ENCODE results near the gene GNAS-AS1.
A peak's percentile ranks its signal among the peaks of the same experiment; 100 is the strongest.

The GNAS-AS1 gene

DNA sequence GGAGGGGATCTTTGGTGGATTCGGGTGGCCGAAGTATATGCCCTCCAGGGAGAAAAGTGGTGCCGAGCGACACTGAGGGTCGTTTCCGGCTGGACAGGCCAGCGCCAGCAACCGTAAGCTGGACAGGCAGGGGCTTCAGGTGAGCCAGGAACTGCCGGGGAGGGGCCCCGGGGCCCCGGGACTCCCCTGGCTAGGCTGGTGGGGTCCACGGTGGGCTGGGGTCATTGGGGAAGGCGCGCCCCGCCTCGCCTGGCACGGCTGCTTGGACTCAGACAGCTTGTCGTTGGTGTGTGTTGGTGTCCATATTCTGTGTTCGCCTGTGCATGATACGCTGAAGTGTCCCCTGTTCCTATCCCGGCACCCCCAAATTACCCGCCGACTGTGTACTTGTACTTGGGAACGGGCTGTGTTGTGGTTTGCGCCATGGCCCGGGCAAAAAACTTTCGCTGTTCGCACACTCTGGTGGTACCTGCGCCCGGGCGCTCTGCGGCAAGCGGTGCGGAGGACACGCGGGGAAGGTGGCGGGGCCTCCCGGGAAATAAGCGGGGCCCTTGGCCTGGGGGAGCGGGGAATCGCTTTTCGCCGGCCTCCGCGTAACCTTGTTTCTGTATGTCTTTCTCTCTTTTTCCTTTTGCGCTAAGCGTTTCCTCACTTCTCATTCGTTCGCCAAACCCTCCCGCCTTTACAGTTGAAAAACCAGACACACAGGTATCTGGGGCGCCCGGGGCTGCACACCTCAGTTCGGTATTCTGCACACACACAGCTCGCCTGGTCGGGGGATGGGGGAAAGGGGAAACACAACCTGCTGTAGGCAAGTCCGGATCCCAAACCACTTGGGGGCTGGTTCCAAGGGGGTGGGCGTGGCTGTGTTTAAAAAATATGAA, 5.0 kb upstream of the GNAS-AS1 start:
- DNase-seq (ENCODE audit: low read depth) = no peak

DNA sequence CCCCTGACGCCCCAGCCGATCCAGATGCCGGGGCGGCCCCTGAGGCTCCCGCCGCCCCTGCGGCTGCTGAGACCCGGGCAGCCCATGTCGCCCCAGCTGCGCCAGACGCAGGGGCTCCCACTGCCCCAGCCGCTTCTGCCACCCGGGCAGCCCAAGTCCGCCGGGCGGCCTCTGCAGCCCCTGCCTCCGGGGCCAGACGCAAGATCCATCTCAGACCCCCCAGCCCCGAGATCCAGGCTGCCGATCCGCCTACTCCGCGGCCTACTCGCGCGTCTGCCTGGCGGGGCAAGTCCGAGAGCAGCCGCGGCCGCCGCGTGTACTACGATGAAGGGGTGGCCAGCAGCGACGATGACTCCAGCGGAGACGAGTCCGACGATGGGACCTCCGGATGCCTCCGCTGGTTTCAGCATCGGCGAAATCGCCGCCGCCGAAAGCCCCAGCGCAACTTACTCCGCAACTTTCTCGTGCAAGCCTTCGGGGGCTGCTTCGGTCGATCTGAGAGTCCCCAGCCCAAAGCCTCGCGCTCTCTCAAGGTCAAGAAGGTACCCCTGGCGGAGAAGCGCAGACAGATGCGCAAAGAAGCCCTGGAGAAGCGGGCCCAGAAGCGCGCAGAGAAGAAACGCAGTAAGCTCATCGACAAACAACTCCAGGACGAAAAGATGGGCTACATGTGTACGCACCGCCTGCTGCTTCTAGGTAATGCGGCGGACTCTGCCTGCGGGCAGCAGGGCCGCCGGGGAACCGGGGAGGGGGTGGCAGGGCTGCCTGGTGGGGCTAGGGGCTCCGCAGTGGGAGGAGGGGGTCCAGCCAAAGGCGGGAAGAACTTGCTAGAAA, 4.2 kb upstream of the GNAS-AS1 start:
- no peak for DNase-seq (ENCODE audit: low read depth)

DNA sequence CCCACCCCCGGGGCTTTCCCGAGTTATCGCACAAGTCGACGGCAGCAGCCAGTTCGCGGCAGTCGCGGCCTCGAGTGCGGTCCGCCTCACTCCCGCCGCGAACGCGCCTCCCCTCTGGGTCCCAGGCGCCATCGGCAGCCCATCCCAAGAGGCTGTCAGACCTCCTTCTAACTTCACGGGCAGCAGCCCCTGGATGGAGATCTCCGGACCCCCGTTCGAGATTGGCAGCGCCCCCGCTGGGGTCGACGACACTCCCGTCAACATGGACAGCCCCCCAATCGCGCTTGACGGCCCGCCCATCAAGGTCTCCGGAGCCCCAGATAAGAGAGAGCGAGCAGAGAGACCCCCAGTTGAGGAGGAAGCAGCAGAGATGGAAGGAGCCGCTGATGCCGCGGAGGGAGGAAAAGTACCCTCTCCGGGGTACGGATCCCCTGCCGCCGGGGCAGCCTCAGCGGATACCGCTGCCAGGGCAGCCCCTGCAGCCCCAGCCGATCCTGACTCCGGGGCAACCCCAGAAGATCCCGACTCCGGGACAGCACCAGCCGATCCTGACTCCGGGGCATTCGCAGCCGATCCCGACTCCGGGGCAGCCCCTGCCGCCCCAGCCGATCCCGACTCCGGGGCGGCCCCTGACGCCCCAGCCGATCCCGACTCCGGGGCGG, 3.4 kb upstream of the GNAS-AS1 start:
- no peak for DNase-seq (ENCODE audit: low read depth)

DNA sequence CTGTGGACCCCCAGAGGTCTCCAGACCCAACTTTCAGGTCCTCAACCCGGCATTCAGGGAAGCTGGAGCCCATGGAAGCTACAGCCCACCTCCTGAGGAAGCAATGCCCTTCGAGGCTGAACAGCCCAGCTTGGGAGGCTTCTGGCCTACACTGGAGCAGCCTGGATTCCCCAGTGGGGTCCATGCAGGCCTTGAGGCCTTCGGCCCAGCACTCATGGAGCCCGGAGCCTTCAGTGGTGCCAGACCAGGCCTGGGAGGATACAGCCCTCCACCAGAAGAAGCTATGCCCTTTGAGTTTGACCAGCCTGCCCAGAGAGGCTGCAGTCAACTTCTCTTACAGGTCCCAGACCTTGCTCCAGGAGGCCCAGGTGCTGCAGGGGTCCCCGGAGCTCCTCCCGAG, 2.8 kb upstream of the GNAS-AS1 start:
- no peak for DNase-seq (ENCODE audit: low read depth)

DNA sequence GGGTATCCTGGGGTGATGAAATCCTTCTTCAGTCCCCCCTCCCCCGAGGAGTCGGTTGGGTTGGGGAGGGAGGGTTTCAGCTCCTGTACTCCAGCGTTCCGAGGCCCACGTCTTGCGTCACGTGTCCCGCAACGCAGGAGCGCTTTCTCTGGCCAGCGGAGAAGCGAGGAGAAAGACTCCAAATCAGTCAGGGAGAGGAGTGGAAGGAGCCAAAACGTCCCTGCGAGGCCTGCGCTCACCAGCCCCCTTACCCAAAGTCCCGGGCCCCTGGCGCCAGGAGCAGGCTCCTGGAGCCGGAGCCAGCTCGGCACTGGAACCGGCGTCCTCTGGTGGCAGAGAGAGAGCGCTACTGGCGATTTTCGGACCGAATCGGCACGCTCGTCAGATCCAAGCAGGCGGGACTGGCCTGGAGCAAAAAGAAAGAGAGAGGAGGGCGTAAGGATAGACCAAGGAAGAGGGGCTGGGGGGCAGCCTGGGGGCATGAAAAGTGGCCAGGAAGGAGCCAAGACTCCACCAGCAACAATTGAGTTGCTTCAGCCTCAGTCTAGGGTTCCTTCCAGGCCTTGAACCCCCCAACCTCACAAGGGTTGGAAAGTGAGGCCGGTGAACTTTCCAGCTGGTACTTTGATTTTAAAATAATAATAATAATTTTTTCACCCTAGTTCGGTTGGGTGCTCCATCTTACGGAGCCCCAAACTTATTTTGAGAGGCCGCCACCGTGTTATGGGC, 2.0 kb upstream of the GNAS-AS1 start, which contains the start of gene GNAS:
TSS of gene GNAS (plus strand) at position 174 of the 729 bp plus-strand sequence.
- DNase-seq (ENCODE audit: low read depth) = peak; percentile 37

DNA sequence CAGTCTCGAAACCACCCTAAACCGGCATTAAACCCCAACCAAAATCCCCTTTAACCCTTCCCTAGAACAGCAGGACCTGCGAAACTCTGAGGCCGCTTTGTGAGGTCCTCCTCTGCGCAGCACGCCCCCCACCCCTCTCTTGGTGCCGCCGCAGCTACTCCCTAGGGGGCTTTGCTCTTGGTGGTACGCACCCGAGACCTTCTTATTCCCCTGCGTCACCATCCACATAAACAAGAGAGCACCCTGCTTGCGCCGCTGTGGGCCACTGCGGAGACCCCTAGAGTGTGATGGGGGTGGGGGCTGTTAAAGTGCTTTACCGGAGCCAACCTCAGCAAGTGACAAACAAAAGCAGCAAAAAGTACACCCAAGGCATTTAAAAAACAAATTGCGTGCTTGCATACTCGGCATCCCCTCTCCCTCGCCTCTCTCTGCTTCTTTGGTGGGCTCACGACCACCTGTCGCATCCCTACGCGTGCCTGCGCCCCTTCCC, 1.3 kb upstream of the GNAS-AS1 start:
- DNase-seq (ENCODE audit: low read depth) = no peak

DNA sequence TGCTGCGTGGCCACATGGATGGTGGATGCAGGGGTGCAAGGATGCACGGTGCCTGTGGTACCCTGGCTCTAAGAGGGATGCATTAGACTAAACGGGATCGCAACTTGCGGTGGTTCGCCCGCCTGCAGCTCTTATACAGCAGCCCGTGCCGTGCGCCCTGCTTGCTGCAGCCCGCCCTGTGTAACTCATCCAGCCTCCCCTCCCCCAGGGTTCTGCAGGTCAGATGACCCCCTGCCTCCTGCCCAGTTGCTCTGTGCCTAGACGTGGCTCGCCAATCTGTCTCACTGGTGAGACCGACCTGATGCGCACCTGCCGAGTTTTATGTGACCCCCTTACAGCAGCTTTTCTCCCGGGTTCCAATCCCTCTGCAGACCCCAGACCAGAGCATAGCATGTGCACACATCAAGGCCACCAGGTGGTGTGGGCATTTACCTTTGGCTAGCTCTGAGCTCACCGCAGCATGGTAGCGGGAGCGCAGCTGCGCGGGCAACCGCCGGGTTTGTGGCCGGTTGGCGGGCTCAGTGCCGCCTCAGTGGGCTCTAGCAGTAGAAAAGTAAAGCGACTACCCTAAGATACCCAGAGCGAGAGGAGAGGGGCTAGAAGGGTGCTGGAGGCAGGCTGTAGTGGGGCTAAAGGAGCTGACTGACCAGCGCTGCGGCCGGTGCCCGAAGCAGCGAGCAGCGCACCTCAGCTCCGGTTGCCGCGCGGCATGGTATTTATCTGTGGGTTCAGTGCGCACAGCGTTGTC, 693 bp upstream of the GNAS-AS1 start:
- DNase-seq (ENCODE audit: low read depth) = no peak

DNA sequence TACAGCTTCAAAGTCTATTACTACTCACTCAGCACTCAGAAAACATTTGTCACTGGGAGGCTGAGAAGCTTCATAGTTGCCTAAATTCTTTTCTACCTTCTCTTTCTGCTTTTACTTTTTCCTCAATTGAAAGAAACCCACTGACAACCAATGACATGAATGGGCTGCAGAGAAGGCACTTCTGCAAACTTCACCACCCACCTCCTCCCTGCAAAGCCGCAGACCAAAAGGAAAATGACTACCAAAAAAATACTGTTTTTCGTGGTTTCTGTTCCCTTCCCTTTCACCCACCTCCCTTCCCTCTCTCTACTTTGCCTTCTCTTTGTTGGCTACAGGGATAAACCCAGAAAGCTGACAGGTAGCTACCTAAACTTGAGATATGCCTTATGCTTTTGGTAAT, 3.2 kb downstream of the GNAS-AS1 start:
- no peak for DNase-seq (ENCODE audit: low read depth)

DNA sequence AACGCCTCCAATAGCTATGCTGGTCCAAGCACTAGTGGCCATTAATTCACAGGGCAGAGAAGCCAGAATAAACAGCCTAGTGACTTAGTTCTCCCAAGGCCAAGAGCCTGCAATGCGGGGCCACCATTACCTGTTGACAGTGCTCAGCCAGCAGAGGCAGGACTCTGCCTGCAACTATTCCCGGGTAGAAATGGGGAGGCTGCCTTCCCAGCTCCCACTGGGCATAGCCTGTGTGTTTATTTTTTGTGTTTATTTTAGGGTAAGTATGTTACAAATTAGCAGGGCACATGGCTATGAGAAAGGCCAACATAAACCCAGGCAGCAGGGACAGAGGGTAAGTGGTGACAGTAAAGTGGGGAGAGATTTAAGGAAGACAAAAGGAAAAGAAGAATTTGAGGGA, 5.0 kb downstream of the GNAS-AS1 start:
- DNase-seq (ENCODE audit: low read depth) = no peak

DNA sequence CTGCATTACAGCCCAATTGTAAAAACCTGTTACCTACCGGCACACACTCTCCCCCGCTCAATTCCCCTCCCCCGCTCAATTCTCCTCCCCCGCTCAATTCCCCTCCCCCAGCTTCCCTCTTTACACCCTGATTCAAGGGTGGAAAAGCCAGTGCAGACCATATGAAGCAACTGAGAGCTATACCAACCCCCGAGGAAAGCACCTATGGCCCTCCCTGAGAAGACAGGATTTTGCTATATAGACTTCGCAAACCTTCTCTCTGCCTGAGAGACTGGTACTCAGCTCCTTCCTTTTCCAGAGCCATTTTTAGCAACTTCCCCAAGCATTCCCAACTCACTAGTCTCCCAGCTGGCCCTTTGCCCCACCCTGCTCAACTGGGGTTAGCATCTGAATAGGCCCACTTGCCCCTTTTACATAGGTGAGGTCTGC, 7.6 kb downstream of the GNAS-AS1 start:
- no peak for DNase-seq (ENCODE audit: low read depth)

DNA sequence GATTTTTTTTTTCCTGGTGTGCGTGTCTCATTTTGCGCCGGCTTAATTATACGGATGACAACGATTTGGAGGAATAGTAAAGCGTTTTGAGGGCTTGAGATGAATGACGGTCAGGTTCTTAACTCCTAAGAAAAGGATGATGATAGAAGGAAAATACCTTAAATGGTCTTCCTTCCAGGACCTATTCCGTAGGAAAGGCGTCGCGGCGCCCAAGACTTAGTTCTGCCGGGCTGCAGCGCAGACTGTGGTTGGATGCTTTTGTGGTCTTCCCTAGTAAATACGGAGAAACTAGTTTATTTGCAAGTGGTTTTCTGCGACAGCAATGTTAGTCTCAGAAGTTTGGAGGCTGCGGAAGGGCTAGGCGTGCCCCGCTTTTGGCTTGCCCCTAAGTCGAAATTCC, 8.4 kb downstream of the GNAS-AS1 start:
- DNase-seq (ENCODE audit: low read depth) = no peak

DNA sequence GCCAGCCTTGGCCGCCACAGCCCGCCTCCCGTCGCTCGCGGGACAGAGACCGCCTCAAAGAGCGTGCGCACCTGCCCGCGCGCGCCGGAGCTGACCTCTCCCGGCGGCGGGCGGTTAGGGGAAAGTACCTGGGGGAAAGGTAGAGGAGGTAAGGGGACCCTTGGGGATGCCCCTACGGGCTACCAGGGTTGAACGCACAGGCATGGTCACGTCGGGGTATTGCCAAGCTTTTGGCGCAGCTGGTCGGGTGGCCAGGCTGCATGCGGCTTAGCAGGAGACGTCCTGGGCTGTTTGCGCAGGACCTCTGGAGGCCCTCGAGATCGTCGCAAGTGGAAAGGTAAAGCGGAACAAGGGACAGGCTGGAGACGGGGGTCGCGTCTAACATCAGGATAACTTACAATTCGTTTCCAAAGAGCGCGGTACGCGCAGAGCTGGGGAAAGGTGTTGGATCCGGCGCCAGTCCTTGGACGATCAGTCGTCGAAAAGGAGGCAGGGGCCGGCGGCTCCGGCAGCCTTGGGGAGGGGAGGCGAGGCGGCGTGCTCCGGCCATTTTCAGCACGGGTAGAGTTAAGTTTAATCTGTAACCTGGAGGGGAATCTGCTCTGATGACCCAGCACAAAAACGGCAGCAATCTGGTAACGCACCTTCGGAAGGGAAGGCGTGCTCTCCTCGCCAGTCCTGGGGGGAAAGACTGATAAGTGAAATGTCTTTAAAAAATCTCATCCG, 9.0 kb downstream of the GNAS-AS1 start:
- no peak for DNase-seq (ENCODE audit: low read depth)

DNA sequence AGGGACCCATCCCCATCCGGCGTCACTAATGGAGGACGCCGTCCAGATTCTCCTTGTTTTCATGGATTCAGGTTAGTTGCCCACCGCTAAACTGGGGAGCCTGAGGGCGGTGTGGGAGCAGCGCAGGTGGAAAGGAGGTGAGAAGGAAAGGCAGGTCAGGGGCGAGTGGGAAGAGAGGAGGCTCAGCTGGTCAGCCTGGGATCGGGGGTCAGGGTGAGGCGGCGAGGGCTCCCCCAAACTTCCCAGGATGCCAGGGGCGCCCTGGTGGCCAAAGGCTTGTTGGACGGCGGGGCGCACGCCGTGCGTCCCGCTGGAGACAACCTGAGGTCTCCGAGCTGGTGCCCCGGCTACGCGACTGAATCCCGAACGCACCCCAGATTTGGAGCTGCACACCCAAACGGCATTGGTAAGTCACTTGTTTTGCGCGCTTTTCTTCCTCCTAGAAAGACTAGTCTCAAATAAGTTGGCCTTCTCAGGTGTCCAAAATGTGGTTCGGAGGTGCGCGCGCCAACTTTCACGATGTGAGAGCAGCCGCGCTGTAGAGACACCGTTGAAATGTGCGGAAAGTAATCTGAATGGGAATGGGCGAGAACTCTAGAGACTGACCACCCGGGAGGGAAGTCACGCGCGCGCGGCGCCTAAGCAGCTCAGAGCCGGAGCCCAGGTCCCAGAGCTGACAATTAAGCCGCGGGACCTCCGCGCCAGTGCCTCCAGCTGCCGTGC, 9.7 kb downstream of the GNAS-AS1 start:
- no peak for DNase-seq (ENCODE audit: low read depth)

DNA sequence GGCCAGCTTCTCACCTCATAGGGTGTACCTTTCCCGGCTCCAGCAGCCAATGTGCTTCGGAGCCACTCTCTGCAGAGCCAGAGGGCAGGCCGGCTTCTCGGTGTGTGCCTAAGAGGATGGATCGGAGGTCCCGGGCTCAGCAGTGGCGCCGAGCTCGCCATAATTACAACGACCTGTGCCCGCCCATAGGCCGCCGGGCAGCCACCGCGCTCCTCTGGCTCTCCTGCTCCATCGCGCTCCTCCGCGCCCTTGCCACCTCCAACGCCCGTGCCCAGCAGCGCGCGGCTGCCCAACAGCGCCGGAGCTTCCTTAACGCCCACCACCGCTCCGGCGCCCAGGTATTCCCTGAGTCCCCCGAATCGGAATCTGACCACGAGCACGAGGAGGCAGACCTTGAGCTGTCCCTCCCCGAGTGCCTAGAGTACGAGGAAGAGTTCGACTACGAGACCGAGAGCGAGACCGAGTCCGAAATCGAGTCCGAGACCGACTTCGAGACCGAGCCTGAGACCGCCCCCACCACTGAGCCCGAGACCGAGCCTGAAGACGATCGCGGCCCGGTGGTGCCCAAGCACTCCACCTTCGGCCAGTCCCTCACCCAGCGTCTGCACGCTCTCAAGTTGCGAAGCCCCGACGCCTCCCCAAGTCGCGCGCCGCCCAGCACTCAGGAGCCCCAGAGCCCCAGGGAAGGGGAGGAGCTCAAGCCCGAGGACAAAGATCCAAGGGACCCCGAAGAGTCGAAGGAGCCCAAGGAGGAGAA, 10.5 kb downstream of the GNAS-AS1 start:
- no peak for DNase-seq (ENCODE audit: low read depth)

DNA sequence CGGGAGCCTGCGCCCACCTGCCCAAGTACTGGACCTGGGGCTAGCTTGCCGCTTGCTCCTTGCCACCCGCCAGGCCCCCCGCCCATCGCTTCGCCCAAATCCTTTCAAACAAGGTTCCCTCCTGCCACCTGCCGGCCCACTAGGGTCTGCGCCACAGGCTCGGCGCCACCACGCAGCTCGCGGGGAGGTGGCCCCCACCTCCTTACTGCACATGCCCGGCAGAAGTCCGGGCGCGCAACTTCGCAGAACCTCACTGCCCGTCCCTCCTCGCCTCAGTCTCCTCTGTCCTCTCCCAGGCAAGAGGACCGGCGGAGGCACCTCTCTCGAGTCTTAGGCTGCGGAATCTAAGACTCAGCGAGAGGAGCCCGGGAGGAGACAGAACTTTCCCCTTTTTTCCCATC, 11.2 kb downstream of the GNAS-AS1 start:
- peak; percentile 18 for DNase-seq (ENCODE audit: low read depth)

DNA sequence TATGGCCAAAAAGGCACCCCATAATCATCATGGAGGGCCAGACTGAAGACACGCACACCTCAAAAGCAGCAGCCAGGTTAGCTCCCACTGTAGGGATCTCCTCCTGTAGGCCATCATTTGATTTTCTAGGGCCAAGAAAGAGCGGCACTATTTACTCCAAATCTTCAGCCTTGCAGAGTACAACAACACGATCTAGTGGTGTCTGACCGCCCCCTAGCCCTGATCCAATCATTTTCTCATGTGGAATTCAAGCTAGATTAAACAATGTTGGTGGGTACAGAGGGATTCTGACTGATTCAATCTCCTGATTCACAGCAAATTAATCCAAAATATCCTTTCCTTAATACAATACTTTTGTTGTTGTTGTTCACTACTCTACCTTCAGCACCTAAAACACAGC, 12.5 kb downstream of the GNAS-AS1 start:
- DNase-seq (ENCODE audit: low read depth) = no peak

DNA sequence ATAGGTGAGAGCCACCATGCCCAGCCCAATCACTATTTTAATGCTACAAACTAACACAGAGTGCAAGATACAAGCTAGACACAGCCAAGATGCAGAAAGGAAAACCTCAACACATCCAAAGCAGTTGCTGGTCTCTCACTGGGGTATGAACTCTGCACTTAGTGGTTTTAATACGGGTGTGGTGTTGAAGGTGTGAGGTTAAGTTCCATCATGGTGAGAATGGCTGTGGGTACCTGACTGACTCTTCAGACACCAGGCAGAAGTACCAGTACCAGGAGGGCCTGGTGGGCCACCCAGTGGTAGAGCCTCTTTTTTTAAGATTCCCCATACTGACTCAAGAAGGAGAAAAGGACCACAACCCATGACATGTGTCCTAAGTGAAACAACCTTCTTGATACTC, 13.0 kb downstream of the GNAS-AS1 start:
- no peak for DNase-seq (ENCODE audit: low read depth)

DNA sequence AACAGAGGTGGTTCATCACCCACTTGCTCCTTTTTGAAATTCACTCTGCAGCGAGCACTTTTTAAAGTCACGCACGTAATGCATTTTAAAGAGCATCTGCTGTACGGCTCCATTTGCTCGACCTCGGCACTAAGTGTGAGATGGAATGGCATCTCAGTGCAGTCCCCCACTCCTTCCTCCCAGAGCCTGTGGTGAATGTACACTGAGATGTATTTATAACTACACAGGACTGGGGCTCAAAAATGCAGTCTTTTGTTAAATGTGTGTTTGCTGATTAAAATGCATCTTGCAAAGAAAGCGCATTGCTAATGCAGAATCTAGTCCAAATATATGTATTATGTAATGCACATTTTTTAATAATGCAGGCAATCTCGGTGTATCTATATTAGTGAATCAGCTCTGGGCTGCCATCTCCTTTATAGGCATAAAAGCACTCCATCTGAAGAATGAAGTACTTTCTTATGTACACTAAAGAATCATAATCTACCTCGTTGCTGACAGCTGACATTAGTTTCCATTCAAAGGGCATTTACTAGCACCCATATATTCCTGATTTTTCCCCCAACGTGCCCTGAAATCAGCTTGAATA, 14.0 kb downstream of the GNAS-AS1 start:
- DNase-seq (ENCODE audit: low read depth) = no peak
